Neural cell (in vitro differentiated cells): ENCODE data around the gene SLC22A16.

Source experiments
- EP300 ChIP-seq: fragments of 450-650 bp; conservative IDR thresholded peaks from 2 replicates; pipeline ENCODE4 v1.6.1; 2014; ENCODE audit warnings: antibody characterized with exemption, mild to moderate bottlenecking, moderate library complexity; ENCODE audit not compliant: poor library complexity, severe bottlenecking
- EZH2 ChIP-seq: fragments of 200-600, 300-800 bp; shearing (Covaris generic), sonication (generic); IDR thresholded peaks from 2 replicates; pipeline ENCODE4 v1.6.1; 2014; ENCODE audit warnings: antibody characterized with exemption, low read length, borderline replicate concordance, mild to moderate bottlenecking; ENCODE audit not compliant: insufficient read depth, poor library complexity, severe bottlenecking
- MXI1 ChIP-seq: fragments of 450-650 bp; conservative IDR thresholded peaks from 2 replicates; pipeline ENCODE4 v1.6.1; 2014; ENCODE audit warnings: antibody characterized with exemption, mild to moderate bottlenecking; ENCODE audit not compliant: poor library complexity, severe bottlenecking
- POLR2AphosphoS5 ChIP-seq: IDR thresholded peaks from 2 replicates; pipeline ENCODE4 v1.6.1; 2012
- RAD21 ChIP-seq: fragments of 450-650 bp; conservative IDR thresholded peaks from 2 replicates; pipeline ENCODE4 v1.6.1; 2014; ENCODE audit warnings: antibody characterized with exemption, mild to moderate bottlenecking, moderate library complexity
- TF ChIP-seq, protein P1 (sequence below): fragments of 450-650 bp; IDR thresholded peaks from 2 replicates; pipeline ENCODE4 v1.5.1; 2014; ENCODE audit warnings: antibody characterized with exemption, mild to moderate bottlenecking, moderate library complexity; ENCODE audit not compliant: poor library complexity, severe bottlenecking
- TF ChIP-seq, protein P2 (sequence below): IDR thresholded peaks from 2 replicates; pipeline ENCODE4 v1.6.1; 2012; ENCODE audit warnings: borderline replicate concordance

DNA sequence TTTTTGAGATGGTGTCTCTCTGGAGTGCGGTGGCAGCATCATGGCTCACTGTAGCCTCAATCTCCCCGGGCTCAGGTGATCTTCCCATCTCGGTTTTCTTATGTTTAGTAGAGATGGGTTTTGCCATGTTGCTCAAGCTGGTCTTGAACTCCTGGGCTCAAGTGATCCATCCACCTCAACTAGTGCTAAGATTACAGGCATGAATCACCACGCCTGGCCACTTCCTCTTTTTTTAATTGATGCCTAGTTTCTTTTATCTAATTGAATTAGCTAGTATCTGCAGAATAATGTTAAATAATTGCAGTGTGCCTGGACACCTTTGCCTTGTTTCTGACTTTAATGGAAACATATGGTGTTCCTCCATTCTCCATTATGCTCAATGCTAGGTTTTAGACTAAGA lies 38.4 kb upstream of the SLC22A16 start:
- TF ChIP-seq RAD21 (no peak), POLR2AphosphoS5 (no peak), EZH2 (no peak), EP300 (no peak), MXI1 (no peak)
- TF ChIP-seq, protein P1, sequence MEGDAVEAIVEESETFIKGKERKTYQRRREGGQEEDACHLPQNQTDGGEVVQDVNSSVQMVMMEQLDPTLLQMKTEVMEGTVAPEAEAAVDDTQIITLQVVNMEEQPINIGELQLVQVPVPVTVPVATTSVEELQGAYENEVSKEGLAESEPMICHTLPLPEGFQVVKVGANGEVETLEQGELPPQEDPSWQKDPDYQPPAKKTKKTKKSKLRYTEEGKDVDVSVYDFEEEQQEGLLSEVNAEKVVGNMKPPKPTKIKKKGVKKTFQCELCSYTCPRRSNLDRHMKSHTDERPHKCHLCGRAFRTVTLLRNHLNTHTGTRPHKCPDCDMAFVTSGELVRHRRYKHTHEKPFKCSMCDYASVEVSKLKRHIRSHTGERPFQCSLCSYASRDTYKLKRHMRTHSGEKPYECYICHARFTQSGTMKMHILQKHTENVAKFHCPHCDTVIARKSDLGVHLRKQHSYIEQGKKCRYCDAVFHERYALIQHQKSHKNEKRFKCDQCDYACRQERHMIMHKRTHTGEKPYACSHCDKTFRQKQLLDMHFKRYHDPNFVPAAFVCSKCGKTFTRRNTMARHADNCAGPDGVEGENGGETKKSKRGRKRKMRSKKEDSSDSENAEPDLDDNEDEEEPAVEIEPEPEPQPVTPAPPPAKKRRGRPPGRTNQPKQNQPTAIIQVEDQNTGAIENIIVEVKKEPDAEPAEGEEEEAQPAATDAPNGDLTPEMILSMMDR: no peak
- TF ChIP-seq, protein P2, sequence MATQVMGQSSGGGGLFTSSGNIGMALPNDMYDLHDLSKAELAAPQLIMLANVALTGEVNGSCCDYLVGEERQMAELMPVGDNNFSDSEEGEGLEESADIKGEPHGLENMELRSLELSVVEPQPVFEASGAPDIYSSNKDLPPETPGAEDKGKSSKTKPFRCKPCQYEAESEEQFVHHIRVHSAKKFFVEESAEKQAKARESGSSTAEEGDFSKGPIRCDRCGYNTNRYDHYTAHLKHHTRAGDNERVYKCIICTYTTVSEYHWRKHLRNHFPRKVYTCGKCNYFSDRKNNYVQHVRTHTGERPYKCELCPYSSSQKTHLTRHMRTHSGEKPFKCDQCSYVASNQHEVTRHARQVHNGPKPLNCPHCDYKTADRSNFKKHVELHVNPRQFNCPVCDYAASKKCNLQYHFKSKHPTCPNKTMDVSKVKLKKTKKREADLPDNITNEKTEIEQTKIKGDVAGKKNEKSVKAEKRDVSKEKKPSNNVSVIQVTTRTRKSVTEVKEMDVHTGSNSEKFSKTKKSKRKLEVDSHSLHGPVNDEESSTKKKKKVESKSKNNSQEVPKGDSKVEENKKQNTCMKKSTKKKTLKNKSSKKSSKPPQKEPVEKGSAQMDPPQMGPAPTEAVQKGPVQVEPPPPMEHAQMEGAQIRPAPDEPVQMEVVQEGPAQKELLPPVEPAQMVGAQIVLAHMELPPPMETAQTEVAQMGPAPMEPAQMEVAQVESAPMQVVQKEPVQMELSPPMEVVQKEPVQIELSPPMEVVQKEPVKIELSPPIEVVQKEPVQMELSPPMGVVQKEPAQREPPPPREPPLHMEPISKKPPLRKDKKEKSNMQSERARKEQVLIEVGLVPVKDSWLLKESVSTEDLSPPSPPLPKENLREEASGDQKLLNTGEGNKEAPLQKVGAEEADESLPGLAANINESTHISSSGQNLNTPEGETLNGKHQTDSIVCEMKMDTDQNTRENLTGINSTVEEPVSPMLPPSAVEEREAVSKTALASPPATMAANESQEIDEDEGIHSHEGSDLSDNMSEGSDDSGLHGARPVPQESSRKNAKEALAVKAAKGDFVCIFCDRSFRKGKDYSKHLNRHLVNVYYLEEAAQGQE: no peak
